NCI-H82 (cell line): ENCODE results near the gene FBXO17.
"Not testable (repeated sequence)": the region's sequence is repeated elsewhere in the genome, so short reads cannot be mapped to it uniquely, and the experiment has no call there.

ENCODE experiments used
- DNase-seq: peaks from one replicate; lab custom pipeline; 2025; lab: John Stamatoyannopoulos, UW

Gene FBXO17, protein sequence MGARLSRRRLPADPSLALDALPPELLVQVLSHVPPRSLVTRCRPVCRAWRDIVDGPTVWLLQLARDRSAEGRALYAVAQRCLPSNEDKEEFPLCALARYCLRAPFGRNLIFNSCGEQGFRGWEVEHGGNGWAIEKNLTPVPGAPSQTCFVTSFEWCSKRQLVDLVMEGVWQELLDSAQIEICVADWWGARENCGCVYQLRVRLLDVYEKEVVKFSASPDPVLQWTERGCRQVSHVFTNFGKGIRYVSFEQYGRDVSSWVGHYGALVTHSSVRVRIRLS

GRCh38 chr19:38975214-38975860, at the start of gene FBXO17:
TSS of gene FBXO17 (minus strand) at chr19:38975742. CDS start at chr19:38950319, 25,423 bp downstream.
- peak; percentile 89 for DNase-seq

GRCh38 chr19:39024875-39025641, 49.5 kb upstream of the FBXO17 start:
- no peak for DNase-seq

- no peak for DNase-seq
Measured at GRCh38 chr19:39021063-39021462, 45.5 kb upstream of the FBXO17 start.

DNA sequence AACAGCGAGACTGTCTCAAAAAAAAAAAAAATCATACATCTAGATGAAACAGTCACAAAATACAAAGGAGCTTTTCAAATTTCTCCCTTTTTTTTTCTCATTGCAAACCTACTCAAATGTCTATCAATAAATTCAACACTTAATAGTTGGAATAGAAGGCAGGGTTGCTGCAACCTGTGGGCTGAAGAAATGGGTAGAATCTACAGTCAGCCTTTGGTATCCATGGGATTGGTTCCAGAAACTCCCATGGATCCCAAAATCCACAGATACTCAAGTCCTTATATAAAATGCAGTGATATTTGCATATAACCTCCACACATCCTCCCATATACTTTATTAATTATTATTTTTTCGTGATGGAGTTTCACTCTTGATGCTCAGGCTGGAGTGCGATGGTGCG, 42.1 kb upstream of the FBXO17 start:
- no peak for DNase-seq

- DNase-seq = no peak
Measured at GRCh38 chr19:39017026-39017425, 41.5 kb upstream of the FBXO17 start.

DNA sequence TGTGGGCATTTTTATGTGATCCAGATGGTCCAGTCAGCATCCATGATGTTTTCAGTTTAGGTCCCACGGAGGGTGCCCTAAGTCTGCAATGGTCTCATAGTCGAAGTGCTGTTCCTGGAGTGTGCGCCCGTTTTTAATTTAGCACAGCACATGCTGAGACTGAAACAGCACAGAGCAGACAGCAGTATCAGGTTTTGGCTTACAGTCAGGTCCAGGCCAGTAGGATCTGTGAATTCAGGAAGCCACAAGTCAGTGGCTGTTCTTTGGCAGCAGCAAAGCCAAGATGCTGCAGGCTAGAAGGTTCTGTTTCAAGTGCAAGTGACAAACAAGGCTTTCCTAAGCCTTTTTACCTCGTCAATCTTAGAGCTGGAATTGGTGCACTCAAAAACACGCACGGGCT, 38.5 kb upstream of the FBXO17 start:
- no peak for DNase-seq

- DNase-seq = no peak
Measured at GRCh38 chr19:39009001-39009400, 33.5 kb upstream of the FBXO17 start.

GRCh38 chr19:39008137-39008536, 32.6 kb upstream of the FBXO17 start:
- DNase-seq = no peak

DNA sequence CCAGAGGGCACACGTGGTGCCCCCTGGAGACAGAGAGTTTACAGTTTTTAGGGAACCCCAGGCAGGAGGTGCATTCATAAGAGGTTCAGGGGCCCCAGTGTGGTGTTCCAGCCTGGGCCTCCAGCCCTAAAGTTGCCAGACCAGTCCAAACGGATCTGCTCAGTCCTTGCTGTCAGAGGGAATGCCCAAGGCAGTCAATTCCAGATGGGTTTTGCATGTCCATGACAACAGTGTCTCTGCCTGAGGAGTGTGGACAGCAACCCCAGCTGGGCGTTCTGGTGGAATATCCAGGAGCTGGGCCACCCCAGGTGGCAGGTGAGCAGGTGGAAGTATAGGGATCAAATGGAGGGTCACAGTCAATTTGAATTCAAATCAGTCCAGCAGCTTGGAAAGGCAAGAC, 31.6 kb upstream of the FBXO17 start:
- DNase-seq = no peak

DNA sequence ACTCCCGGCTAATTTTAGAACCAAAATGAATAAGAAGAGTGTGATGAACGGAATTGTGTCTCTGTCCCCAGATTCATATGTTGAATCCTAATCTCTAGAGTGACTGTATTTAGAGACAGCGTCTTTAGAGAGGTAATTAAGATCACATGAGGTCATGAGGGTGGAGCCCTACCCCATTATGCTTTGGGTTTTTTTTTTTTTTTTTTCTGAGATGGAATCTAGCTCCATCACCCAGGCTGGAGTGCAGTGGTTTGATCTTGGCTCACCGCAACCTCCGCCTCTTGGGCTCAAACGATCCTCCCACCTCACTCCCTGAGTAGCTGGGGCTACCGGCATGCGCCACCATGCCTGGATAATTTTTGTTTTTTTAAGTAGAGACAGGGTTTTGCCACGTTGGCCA, 28.9 kb upstream of the FBXO17 start:
- peak; percentile 25 for DNase-seq

DNA sequence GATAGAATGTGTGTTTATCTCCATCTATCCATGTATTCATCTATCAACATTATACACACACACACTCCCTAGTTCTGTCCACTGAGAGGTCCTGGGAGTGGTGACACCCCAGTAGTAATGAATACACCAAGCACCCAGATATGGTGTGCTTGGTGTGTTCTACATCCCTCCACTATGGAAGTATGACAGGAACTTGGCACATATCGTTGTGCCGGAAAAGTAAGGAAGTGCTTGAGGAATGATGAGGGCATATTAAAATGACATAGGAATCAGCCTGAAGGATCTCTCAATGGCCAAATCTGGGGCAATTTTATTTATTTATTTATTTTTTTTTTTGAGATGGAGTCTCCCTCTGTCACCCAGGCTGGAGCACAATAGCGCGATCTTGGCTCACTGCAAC, 28.3 kb upstream of the FBXO17 start:
- DNase-seq = no peak

GRCh38 chr19:39003188-39003587, 27.6 kb upstream of the FBXO17 start:
- DNase-seq = no peak

- DNase-seq = peak; percentile 88
Measured at GRCh38 chr19:39001041-39001440, 25.5 kb upstream of the FBXO17 start.

DNA sequence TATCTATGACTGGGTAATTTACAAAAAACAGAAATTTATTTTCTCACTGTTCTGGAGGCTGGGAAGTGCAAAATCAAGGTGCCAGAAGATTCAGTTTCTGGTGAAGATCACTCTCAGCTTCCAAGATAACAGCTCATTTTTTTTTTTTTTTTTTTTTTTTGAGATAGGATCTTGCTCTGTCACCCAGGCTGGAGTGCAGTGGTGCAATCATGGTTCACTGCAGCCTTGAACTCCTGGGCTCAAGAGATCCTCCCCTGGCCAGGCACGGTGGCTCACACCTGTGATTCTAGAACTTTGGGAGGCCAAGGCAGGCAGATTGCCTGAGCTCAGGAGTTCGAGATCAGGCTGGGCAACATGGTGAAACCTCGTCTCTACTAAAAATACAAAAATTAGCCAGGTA, 22.0 kb upstream of the FBXO17 start:
- DNase-seq = not testable (repeated sequence)

DNA sequence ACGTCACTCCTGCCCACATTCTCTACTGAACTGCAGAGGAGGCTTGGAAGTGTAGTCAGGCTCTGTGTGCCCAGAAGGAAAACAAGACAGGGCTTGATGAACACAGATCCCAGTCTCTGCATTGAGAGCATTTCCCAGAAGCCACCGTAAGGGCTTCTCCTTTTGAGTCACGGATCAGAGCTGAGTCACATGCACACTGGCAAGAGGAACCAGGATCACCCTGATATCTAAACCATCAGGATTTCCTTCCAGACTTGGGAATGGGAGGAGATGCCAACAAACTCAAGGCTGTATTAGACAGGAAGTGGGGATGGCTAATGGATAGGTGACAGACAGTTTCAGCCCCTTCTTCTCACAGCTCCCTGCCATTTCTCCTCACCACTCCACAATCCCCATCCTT, 17.7 kb upstream of the FBXO17 start:
- no peak for DNase-seq

DNA sequence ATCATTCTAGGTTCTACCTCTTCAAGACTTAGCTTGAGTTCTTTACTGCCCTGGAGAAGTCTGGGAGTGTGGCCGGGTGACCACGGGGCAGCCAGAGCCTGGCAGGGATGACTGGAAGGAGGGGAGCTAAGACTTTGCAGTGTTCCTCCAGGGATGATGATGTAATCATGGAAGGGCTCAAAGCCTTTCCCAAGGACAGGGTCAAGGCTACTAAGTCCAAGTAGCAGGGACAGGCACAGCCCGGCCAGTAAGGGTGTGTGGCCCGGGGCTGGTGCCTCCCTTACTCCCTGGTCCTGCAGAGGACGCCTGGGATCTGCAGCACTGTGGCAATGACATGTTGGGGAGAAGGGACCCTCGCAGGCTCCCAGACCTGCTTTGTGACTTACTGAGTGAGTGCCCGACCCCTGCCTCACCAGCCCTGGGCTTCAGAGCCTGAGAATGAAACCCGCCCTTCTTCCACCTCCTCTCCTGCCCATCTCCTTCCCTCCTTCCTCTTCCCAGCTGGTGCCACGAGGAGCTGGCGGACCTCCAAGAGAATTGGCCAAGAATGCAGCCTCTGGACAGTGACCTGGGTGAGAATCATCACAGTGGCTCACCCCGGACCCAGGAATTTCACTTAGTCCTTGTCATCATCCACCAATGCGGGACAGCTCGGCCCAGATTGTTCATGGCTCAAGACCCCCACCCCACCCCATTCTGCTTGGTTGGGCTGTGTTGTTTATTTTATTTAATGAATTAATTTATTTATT, 15.6 kb upstream of the FBXO17 start:
- DNase-seq = no peak

- DNase-seq = not testable (repeated sequence)
Measured at GRCh38 chr19:38989614-38990013, 14.1 kb upstream of the FBXO17 start.

DNA sequence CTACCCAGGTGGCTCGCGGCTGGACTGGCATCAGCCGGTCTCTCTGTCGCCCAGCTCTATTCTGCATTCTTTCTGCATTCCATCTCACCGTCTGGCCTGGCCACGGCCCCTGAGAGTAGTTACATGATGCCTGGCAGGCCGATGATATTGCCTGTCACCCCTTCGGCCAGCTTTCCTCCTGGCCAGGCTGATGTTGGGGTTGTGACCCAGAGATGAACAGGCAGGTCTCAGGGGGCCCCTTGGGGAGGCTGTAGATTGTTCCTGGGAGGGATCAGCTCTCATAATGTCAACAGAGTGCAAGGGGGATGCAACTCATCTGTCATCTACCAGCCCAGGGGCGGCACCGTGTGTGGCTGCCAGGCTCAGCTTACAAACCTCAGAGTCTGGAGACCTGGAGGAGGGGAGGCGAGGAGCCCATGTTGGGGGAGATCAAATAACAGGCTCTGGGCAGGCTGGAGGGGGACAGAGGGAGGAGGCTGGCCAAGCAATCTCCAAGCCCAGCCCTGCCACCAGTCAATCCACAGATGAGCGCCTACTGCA, 13.6 kb upstream of the FBXO17 start:
- DNase-seq = peak; percentile 84

DNA sequence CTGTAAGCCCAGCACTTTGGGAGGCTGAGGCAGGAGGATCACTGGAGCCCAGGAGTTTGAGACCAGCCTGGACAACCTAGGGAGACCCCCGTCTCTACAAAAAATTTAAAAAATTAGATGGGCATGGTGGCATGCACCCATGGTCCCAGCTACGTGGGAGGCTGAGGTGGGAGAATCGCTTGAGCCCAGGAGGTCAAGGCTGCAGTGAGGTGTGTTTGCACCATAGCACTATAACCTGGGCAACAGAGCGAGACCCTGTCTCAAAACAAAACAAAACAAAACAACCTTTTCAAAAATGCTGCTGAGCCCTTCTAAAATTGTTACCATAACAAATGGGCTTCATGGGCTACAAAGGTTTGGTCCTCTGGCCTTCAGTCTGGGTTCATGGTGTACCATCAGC, 13.1 kb upstream of the FBXO17 start:
- DNase-seq = not testable (repeated sequence)

GRCh38 chr19:38987745-38988144, 12.2 kb upstream of the FBXO17 start:
- DNase-seq = not testable (repeated sequence)

DNA sequence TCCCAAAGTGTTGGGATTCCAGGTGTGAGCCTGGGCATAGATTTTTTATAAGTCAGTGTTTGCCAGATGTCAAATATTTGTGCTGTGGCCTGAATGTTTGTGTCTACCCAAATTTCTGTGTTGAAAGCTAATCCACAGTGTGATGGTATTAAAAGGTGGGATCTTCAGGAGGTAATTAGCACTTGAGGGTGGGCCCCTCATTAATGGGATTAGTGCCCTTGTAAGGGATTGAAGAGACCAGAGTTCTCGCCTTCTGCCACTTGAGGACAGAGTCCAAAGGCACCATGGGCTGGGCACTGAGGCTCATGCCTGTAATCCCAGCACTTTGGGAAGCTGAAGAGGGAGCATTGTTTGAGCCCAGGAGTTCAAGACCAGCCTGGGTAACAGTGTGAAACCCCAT, 9.7 kb upstream of the FBXO17 start:
- DNase-seq = peak; percentile 99
